Esophagus squamous epithelium (tissue), 4 donors: ENCODE measurements around the gene NEUROD2.

Source experiments
- POLR2A ChIP-seq, 4 donors: fragments of 450-650 bp; IDR thresholded peaks; one replicate each; pipeline ENCODE4 v1.6.1; 2017; ENCODE audit warnings: antibody characterized with exemption in 4 of 4, mild to moderate bottlenecking in 4 of 4, moderate library complexity in 3 of 4
- TF ChIP-seq, protein P1 (sequence below), 6 experiments: fragments of 450-650 bp in 4 of 6; fragments of 200-600 bp in 2 of 6; sonication (generic) in 2 of 6; IDR thresholded peaks; one replicate each; pipeline ENCODE4 v1.5.1; 2016 to 2019; ENCODE audit warnings: antibody characterized with exemption in 6 of 6, mild to moderate bottlenecking in 4 of 6, moderate library complexity in 4 of 6

DNA sequence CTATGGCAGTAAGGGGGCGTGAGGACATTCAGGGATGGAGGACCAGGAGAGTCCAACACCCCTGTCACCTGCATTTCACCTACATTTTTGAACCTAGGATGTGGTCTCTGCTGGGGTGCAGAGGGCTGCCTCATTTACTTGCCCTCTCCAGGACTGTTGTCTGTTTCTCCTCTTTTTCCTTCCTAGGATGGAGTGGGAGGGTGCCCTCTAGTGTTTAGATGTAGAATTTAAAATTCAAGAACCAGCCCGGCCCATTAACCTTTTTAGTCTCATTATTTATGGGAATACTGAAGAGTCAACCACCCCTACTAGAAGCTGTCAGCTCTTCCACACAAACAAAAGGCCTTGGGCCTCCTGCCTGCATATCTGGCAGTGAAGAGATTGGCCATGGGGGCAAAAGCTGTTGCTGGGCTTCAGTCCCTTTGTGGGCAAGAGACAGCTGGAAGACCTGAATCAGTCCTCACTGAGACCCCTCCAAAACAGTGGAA lies 26.7 kb upstream of the NEUROD2 start:
- TF ChIP-seq, protein P1, sequence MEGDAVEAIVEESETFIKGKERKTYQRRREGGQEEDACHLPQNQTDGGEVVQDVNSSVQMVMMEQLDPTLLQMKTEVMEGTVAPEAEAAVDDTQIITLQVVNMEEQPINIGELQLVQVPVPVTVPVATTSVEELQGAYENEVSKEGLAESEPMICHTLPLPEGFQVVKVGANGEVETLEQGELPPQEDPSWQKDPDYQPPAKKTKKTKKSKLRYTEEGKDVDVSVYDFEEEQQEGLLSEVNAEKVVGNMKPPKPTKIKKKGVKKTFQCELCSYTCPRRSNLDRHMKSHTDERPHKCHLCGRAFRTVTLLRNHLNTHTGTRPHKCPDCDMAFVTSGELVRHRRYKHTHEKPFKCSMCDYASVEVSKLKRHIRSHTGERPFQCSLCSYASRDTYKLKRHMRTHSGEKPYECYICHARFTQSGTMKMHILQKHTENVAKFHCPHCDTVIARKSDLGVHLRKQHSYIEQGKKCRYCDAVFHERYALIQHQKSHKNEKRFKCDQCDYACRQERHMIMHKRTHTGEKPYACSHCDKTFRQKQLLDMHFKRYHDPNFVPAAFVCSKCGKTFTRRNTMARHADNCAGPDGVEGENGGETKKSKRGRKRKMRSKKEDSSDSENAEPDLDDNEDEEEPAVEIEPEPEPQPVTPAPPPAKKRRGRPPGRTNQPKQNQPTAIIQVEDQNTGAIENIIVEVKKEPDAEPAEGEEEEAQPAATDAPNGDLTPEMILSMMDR (IDR thresholded peaks at IDR 0.05), result peak; percentile 51 to 75 (median 68)
- TF ChIP-seq POLR2A (IDR thresholded peaks at IDR 0.05), result no peak
